DMS114 treated with DMSO at 0.1 percent for 48 hours (cell line): ENCODE measurements around the gene PDZD4.

ENCODE experiments used
- DNase-seq: peaks from one replicate; lab custom pipeline; 2025; ENCODE audit not compliant: unreplicated experiment; lab: John Stamatoyannopoulos, UW

The PDZD4 gene

GRCh38 chrX:153812220-153812619 is 18.1 kb downstream of the PDZD4 start:
- DNase-seq = no peak

GRCh38 chrX:153807976-153808375 is 22.4 kb downstream of the PDZD4 start:
- DNase-seq = no peak

GRCh38 chrX:153806999-153807575 is 23.3 kb downstream of the PDZD4 start:
- no peak for DNase-seq

GRCh38 chrX:153805436-153805835 is 24.9 kb downstream of the PDZD4 start:
- no peak for DNase-seq

GRCh38 chrX:153804621-153805020 is 25.7 kb downstream of the PDZD4 start:
- no peak for DNase-seq

- DNase-seq = no peak
Measured at GRCh38 chrX:153804100-153804595, 26.2 kb downstream of the PDZD4 start.

- no peak for DNase-seq
Measured at GRCh38 chrX:153803211-153804099, 26.9 kb downstream of the PDZD4 start.

- DNase-seq = no peak
Measured at GRCh38 chrX:153802513-153803045, 27.8 kb downstream of the PDZD4 start.

GRCh38 chrX:153801669-153802068 is 28.7 kb downstream of the PDZD4 start:
- no peak for DNase-seq

GRCh38 chrX:153800746-153801145 is 29.6 kb downstream of the PDZD4 start:
- no peak for DNase-seq

GRCh38 chrX:153800177-153800722 is 30.1 kb downstream of the PDZD4 start:
- no peak for DNase-seq

GRCh38 chrX:153799326-153799725 is 31.0 kb downstream of the PDZD4 start:
- no peak for DNase-seq

- no peak for DNase-seq
Measured at GRCh38 chrX:153797415-153798015, 32.8 kb downstream of the PDZD4 start.

GRCh38 chrX:153794897-153795816 is 35.2 kb downstream of the PDZD4 start:
- DNase-seq = no peak

GRCh38 chrX:153794018-153794896 is 36.1 kb downstream of the PDZD4 start, which contains the start of the genes IDH3G and SSR4:
TSS of gene IDH3G (minus strand) at chrX:153794375. CDS start at chrX:153794326, 49 bp downstream.
TSS of gene SSR4 (plus strand) at chrX:153794668. CDS start at chrX:153794688, 20 bp downstream.
- DNase-seq = peak; percentile 79

- DNase-seq = no peak
Measured at GRCh38 chrX:153793291-153793690, 37.1 kb downstream of the PDZD4 start.

- no peak for DNase-seq
Measured at GRCh38 chrX:153792368-153792767, 38.0 kb downstream of the PDZD4 start.

GRCh38 chrX:153791104-153791852 is 39.1 kb downstream of the PDZD4 start:
- no peak for DNase-seq
